LHCN-M2 (cell line): ENCODE data around the gene PNPLA4. TPM values are rescaled to one million over a fixed set of nuclear protein-coding genes. Genes with fewer than 3 reads are reported as not detected.

Source experiments
- DNase-seq: peaks from one replicate; pipeline ENCODE4 v3.0.0-alpha.2; 2012; ENCODE audit warnings: low read depth
- total RNA-seq: library from RNA; depleted of rRNA; stranded (reverse); fragments of >200 nt; gene quantifications from 2 replicates; pipeline ENCODE4 v1.2.3, GENCODE V29; 2014; rRNA removed

The PNPLA4 gene
- total RNA-seq, 1 experiment from 2014 or later = not detected

DNA sequence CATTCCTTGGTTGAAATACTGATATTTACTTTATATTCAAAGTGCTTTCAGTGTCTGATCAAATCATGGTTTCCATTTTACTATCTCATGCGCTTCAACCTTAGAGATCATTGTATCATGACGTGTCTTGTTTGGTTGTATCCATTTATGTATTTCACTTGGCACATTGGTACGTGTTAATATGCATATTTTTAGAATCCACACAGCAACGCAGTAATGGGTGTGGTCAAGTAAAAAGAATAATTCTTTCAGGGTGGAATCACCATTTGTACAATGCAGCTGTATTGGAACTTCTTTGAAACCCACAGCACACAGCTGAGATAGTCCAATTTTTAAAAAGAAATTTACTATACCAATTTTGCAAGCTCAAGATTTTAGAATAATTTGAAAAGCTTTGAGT, 55.2 kb downstream of the PNPLA4 start:
- no peak for DNase-seq

DNA sequence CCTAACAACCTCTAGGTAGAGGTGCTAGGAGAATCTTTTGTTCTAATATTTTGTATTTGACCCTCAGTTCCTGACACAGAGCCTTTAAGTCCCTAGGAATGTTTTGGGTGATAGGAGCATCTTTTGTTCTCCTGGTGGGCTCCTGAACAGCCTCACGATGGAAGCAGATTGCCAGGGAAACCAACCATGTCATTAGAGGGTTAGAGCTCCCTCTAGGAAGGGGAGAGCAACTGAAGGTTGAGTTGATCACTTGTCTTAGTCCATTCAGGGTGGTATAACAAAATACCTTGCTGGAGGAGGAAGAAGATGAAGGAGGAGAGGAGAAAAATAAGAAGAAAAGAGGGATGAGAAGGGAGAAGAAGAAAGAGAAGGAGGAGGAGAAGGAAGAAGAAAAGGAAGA, 75.0 kb downstream of the PNPLA4 start:
- DNase-seq = no peak

Other genes with a start within 250 kb of the PNPLA4 start
- not detected in 2 replicates for gene VCX, start 84.2 kb downstream of the PNPLA4 start, total RNA-seq
- not detected in 2 replicates for gene VCX2, start 243.9 kb upstream of the PNPLA4 start, total RNA-seq